Tibial nerve (tissue), 4 donors: ENCODE results near the gene CHMP4B. TPM values are rescaled to one million over a fixed set of nuclear protein-coding genes. Genes with fewer than 3 reads are reported as not detected.

Source experiments
- DNase-seq, 2 donors: peaks; one replicate each; pipeline ENCODE4 v3.0.0-alpha.2; 2019; ENCODE audit warnings: low spot score in 2 of 2
- H3K27ac ChIP-seq, 4 donors: fragments of 200-600 bp; sonication (generic) in 3 of 4; one replicate each; pipeline ENCODE4 v1.5.1; 2017 to 2019; ENCODE audit warnings: mild to moderate bottlenecking in 1 of 4
- H3K27me3 ChIP-seq, 2 donors: fragments of 200-600 bp; sonication (generic) in 1 of 2; one replicate each; pipeline versions ENCODE4 v1.5.1 to v1.6.0; 2017 to 2019
- H3K36me3 ChIP-seq, 3 donors: fragments of 200-600 bp; sonication (generic); one replicate each; pipeline ENCODE4 v1.5.1; 2018 to 2019
- H3K4me1 ChIP-seq, 4 donors: fragments of 200-600 bp; sonication (generic) in 3 of 4; one replicate each; pipeline ENCODE4 v1.5.1; 2017 to 2019
- H3K4me3 ChIP-seq, 4 donors: fragments of 200-600 bp; sonication (generic) in 3 of 4; one replicate each; pipeline ENCODE4 v1.5.1; 2017 to 2019; ENCODE audit warnings: mild to moderate bottlenecking in 1 of 4, moderate library complexity in 1 of 4
- H3K9me3 ChIP-seq, 4 donors: fragments of 200-600 bp; sonication (generic) in 3 of 4; one replicate each; pipeline ENCODE4 v1.5.1; 2017 to 2019
- CTCF ChIP-seq, 5 experiments: fragments of 200-600 bp in 3 of 5; fragments of 450-650 bp in 2 of 5; sonication (generic) in 3 of 5; IDR thresholded peaks; one replicate each; pipeline ENCODE4 v1.5.1; 2016 to 2019; ENCODE audit warnings: antibody characterized with exemption in 5 of 5, mild to moderate bottlenecking in 3 of 5, moderate library complexity in 2 of 5
- EP300 ChIP-seq, 2 donors: sonication (generic); formaldehyde crosslinking; IDR thresholded peaks; one replicate each; pipeline ENCODE4 v1.6.1; 2017; ENCODE audit warnings: antibody characterized with exemption in 2 of 2, mild to moderate bottlenecking in 1 of 2
- POLR2A ChIP-seq, 2 donors: fragments of 450-650 bp; IDR thresholded peaks; one replicate each; pipeline ENCODE4 v1.6.1; 2017; ENCODE audit warnings: antibody characterized with exemption in 2 of 2, mild to moderate bottlenecking in 2 of 2, moderate library complexity in 2 of 2
- WGBS, 2 donors: methylation state at CpG; one replicate each; pipeline ENCODE4 v1.1.5; 2018; 5-methylcytosine and 5-hydroxymethylcytosine counted together
- total RNA-seq, 4 donors: library from RNA; depleted of rRNA; stranded (reverse); fragments of >200 nt; gene quantifications; one replicate each; pipeline ENCODE4 v1.1.0, GENCODE V29; 2016

CHMP4B gene
- total RNA-seq, 4 donors from 2014 or later: 72.0 to 93.1 (median 78.9) TPM

GRCh38 chr20:33842346-33842745 lies 31.2 kb downstream of the CHMP4B start:
- no peaks in the 10 kb centered on the region for H3K36me3 ChIP-seq
- H3K4me1 ChIP-seq: peaks cover 0 to 85% (median 50%) of the 10 kb centered on the region in 4 donors
- WGBS, 2 donors: 85 to 94% methylated on average over 3 of the region's 3 CpGs
- no peaks in the 10 kb centered on the region for H3K9me3 ChIP-seq
- DNase-seq: no peak
- H3K27me3 ChIP-seq: no peaks in the 10 kb centered on the region
- no peak overlapping the region for H3K4me3 ChIP-seq
- TF ChIP-seq CTCF (IDR thresholded peaks at IDR 0.05): no peak
- no peak for TF ChIP-seq POLR2A (IDR thresholded peaks at IDR 0.05)
- no peak for TF ChIP-seq EP300 (IDR thresholded peaks at IDR 0.05)
- no peak overlapping the region for H3K27ac ChIP-seq

DNA sequence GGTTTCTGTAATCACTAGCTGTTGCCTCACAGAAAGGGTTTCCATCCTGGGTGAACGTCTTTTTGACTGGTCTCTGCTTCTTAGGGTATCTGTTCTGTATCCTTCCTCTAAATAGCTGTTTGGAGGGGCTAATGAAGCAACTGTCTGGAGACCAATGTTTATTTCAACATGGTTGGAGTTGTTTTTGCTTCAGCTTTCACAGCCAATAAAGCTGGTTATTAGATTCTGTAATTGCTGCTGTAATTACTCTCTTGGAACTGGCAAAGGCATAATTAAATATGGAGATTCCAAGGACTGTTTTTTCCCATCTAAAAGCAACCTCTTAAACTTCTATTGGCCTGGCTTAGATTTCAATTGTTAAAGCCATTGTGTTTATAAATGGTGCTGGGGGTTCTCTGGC lies 31.9 kb downstream of the CHMP4B start:
- Histone ChIP-seq H3K36me3 (no peaks in the 10 kb centered on the region), H3K4me3 (no peak overlapping the region), H3K9me3 (no peaks in the 10 kb centered on the region), H3K27ac (no peak overlapping the region), H3K27me3 (no peaks in the 10 kb centered on the region), H3K4me1 (peaks cover 0 to 78% (median 47%) of the 10 kb centered on the region in 4 donors)
- 36 to 42% methylated on average over 1 of the region's 1 CpG for WGBS, 2 donors
- no peak for DNase-seq
- TF ChIP-seq EP300 (IDR thresholded peaks at IDR 0.05) (no peak), POLR2A (IDR thresholded peaks at IDR 0.05) (no peak), CTCF (IDR thresholded peaks at IDR 0.05) (no peak)

GRCh38 chr20:33843854-33844253 lies 32.7 kb downstream of the CHMP4B start:
- DNase-seq: no peak
- no peaks in the 10 kb centered on the region for H3K9me3 ChIP-seq
- WGBS, 2 donors: 52 to 54% methylated on average over 4 of the region's 4 CpGs
- no peaks in the 10 kb centered on the region for H3K27me3 ChIP-seq
- no peak for TF ChIP-seq POLR2A (IDR thresholded peaks at IDR 0.05)
- TF ChIP-seq EP300 (IDR thresholded peaks at IDR 0.05): no peak
- TF ChIP-seq CTCF (IDR thresholded peaks at IDR 0.05): no peak
- H3K4me3 ChIP-seq: no peak overlapping the region
- H3K36me3 ChIP-seq: peaks cover 0 to 7% (median 0%) of the 10 kb centered on the region in 3 donors
- H3K4me1 ChIP-seq: peaks cover 0 to 70% (median 44%) of the 10 kb centered on the region in 4 donors
- no peak overlapping the region for H3K27ac ChIP-seq

DNA sequence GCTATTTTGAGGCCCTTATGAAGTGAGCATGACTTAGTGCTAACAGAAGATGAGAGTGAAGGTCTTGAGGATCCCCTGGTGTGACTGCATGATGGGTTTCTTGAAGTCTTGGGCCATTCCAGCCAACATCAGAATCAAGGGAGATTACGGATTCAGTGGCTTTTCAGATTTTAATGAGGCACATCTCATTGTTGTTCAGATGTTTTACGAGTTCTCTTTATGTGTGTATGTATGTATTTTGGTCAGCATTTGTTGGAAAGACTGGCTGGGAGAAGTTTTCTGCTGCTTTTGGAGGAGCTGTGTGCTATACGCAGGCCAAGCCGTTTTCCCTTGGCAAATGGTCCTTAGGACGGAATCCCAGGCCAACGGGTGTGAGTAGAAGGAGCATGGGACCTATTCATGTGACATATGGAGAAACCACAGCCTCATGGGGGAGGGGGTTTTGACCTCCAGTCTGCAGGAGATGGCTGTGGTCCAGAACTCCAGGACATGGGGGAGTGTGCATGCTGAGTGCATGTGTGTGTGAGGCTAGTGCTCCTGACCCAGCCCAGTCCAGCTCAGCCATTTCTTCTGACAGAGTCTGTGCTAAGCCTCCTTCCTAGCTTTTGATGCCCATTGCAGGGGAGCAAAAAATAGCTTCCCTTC lies 35.3 kb downstream of the CHMP4B start:
- Histone ChIP-seq H3K4me3 (no peak overlapping the region), H3K4me1 (peaks cover 0 to 46% (median 27%) of the 10 kb centered on the region in 4 donors), H3K27me3 (no peaks in the 10 kb centered on the region), H3K36me3 (peaks cover 0 to 31% (median 3%) of the 10 kb centered on the region in 3 donors), H3K9me3 (no peaks in the 10 kb centered on the region), H3K27ac (no peak overlapping the region)
- TF ChIP-seq POLR2A (IDR thresholded peaks at IDR 0.05): no peak
- TF ChIP-seq EP300 (IDR thresholded peaks at IDR 0.05): no peak
- no peak for TF ChIP-seq CTCF (IDR thresholded peaks at IDR 0.05)
- WGBS, 2 donors: 39 to 51% methylated on average over 6 of the region's 6 CpGs
- DNase-seq: no peak

DNA sequence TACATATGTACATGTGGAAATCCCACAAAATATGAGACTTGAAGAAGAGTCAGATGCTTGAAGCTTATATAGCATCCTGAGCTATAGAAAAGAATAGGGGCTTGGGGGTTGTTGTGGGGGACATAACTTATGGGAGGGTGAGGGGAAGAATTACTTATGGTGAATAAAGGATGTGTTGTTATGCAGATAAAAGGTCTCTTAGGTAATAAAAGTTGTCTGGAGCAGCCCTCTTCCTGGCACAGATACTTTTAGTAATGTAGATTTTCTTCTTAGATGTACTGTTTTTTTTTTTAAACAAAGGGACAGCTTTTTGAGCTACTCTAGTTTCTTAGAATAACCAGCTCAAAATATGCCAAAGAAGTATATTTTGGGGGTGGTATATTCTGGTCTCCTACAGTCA lies 35.9 kb downstream of the CHMP4B start:
- Histone ChIP-seq H3K36me3 (peaks cover 0 to 37% (median 4%) of the 10 kb centered on the region in 3 donors), H3K4me1 (peaks cover 0 to 43% (median 24%) of the 10 kb centered on the region in 4 donors), H3K9me3 (no peaks in the 10 kb centered on the region), H3K4me3 (no peak overlapping the region), H3K27ac (no peak overlapping the region), H3K27me3 (no peaks in the 10 kb centered on the region)
- TF ChIP-seq POLR2A (IDR thresholded peaks at IDR 0.05) (no peak), EP300 (IDR thresholded peaks at IDR 0.05) (no peak), CTCF (IDR thresholded peaks at IDR 0.05) (no peak)
- no peak for DNase-seq
